HG03342 (cell line): Measurements from ENCODE around the gene STAM.

Source experiments
- ATAC-seq: cut with Tn5 transposase; IDR thresholded peaks from one replicate; pipeline ENCODE4 v1.9.1; 2021; ENCODE audit warnings: mild to moderate bottlenecking, moderate library complexity; ENCODE audit not compliant: unreplicated experiment

Gene STAM

DNA sequence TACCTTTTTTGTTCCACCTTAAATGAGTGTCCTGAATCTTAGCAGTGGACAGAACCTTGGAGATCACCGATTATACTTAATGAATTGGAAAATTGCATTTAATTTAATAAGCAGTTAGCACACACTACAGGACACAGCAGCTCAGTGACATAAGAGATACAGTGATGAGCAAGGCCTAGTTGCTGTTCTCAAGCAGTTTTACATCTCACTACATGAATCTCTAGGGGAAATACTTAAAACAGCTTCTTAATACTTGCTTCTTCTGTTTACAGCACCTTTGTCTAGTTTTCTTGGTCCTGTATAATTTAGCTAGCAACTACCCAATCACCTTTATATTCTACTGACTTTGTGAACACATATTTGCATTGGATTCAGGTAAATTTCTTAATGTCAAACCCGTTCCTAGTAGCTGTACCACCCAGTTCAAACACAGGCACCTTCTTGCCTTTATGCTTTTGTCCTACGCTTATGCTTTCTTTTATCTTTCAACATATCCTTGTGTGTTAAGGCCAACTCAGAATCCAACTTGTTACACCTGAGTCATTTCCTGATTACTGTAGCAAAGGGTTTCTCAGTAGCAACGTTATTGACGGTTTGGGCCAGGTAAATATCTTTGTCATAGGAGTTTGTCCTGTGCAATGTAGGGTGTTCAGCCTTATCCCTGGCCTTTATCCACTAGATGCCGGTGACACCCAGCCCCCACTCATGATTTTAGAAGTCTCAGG is 1.8 kb downstream of the STAM start:
- ATAC-seq = no peak

DNA sequence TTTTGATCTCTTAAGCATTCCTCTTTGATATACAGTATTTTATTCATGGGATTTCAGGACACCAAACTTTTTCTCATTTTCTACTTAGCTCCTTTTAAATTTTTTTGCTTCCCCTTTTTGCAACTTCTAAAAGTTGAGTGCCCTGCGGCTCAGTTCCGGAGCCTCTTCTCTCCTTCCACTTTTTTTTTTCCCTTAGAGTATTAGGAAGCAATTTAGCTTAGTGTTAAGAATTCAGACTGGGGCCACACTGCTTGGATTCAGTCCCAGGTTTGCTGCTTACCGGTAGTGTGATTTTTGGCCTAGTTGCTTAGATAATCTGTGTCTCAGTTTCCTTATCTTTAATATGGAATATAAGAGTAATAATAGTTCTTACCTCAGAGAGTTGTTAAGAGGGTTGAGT is 3.4 kb downstream of the STAM start:
- ATAC-seq = no peak

DNA sequence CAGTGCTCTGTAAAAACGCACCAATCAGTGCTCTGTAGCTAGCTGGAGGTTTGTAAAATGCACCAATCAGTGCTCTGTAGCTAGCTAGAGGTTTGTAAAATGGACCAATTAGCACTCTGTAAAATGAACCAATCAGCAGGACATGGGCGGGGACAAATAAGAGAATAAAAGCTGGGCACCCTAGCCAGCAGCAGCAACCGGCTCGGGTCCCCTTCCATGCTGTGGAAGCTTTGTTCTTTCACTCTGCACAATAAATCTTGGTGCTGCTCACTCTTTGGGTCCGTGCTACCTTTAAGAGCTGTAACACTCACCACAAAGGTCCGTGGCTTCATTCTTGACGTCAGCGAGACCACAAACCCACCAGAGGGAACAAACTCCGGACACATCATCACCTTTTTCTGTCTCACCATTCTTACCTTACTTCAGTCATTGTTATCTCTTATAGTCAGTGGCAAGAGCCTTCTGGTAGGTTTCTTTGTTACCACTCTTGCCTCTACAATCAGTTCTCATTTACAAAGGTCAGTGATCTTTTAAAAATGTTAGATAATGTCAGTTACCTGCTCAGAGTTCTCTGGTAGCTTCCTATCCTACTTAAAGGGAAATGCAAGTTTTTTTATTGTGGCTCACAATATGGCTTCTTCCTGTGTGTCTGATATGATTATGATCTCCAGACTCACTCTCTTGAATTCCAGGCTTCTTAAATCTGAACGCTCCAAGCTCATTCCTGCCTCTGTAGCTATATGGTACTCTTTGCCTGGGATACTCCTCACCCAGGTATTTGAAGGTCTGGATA is 4.5 kb downstream of the STAM start:
- ATAC-seq = no peak

DNA sequence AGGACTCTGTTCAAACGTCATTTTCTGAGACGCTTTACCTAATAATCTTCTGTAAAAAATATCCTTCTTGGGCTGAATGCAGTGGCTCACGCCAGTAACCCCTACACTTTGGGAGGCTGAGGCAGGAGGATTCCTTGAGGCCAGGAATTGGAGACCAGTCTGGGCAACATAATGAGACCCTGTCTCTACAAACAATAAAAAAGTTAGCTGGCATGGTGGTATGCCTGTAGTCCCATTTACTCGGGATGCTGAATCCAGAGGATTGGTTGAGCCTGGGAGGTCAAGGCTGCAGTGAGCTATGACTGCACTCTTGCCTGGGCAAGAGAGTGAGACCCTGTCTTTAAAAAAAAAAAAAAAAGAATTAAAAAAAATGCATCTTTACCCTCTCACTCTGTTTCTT is 5.1 kb downstream of the STAM start:
- ATAC-seq = no peak

DNA sequence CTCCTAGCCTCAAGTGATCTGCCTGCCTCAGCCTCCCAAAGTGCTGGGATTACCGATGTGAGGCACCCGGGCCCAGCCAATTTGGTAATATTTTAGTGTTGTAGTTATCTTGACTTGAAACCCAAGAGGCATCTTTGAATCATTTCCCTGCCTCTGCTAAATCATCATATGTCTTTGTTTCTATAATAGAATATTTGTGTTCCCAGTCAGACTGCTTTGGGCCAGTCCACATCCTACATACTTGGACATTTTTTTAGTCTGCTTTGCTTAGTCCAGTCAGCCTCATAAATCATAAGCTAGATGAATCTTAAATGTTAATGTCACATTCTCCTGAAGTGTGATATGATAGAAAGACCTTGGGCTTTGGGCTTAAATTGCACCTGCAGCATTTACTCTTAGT is 5.9 kb downstream of the STAM start:
- no peak for ATAC-seq

DNA sequence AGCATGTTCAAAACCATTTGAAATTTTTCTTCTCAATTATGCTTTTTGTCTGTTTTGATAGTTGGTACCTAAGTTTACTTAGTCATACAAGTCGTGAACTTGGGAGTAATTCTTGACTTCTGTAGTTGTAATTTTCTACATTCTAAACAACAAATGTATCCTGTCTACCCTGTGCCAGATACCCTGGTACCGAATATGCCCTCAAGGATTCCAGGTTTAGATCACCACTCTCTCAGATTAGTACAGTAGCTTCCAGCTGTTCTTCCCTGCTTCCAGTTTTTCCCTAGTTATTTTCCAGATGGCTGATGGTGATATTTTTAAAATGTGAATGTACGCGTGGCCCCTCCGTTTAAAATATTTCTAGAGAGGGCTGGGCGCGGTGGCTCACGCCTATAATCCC is 6.5 kb downstream of the STAM start:
- no peak for ATAC-seq

DNA sequence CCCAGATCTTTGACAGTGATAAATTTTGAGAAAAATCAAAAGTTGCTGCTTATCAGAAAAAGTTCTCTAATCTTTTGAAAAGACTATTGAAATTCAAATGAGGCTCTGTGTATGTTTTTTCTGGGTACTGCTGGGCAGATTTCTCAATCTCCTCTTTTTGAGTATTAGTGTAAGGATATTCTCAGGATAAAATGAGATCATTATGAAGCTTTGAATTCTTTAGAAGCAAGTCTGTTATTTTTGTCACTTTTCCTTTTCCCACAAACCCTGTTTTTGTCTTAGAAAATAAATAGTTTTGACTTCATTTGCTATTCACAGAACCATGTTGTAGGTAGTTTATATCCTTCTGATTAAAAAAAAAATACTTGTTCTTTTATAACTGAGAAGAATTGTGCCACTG is 7.9 kb downstream of the STAM start:
- no peak for ATAC-seq

DNA sequence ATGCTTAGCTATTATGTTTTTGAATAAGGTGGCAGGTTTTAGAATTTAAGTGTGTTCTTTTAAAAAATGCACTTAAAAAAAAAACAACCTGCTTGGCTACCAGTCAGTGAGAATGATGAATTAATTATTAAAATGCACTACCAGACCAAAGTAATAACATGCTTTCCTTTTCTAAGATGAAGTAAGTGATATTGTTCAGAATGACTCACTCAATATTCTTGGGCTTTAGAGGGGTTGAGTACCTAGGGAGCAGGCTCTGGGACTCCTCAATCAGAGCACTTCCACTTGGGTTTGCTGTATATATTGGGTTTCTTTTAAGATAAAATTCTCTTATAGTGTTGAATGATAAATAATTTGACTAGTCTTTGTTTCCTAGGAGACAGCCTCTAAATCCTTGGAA is 8.6 kb downstream of the STAM start:
- peak; percentile 38 for ATAC-seq

DNA sequence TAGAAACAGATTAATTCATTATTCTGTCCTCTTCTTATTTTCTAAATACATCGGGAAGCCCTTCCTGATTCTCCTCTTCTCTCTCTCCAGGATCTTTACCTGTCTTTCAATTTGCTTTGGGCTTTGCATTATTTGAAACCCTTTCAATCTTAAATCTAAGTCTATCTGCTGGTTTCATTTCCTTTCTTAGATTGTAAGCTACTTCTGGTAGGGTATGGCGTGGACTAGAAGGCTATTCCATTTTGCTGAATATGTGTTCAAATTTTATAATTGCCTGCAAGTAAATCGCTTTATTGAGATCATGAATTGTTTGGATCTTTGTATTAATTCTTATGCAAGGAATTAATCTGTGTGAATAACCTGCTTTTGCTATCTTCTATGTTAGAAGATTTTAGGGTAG is 11.1 kb downstream of the STAM start:
- ATAC-seq = no peak

DNA sequence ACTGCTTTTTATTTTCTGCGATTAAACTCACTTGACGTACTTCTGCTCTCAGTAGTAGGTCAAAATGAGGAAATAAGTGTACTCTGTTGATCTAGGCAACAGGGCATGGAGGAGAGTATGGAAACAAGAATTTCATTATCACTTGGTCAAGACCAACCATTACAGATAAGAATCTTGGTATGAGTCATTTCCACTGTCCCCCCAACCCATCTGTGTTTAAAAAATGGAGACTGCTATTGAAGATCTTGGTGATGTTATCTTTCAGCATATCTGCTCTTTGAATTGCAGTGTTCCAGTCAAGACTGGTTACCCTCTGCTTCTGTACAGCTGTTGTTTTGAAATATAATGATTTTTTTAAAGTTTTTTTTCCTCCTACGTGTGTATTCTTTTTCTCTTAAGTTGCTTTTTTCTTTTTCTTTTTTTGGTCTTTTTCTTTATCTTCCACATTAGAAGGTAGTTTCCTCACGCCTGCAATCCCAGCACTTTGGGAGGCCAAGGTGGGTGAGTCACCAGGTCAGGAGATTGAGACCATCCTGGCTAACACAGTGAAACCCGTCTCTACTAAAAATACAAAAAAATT is 11.7 kb downstream of the STAM start:
- ATAC-seq = peak; percentile 89

DNA sequence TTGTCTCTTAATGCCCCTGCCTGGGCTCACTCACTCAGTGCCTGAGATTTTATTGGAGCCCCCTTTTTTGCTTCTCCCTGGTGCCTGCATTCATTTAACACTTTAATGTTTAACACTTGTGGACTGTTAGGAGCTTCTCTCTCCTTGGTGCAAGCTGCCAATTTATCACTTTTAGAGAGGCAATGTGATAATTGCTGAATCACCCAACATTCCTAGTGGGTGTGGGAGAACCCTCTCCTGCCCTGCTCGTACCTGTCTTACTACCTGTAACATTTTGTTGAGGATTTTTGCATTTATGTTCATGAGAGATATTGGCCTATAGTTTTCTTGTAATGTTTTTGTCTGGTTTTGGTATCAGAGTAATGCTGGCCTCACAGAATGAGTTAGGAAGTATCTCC is 13.2 kb downstream of the STAM start:
- ATAC-seq = no peak

DNA sequence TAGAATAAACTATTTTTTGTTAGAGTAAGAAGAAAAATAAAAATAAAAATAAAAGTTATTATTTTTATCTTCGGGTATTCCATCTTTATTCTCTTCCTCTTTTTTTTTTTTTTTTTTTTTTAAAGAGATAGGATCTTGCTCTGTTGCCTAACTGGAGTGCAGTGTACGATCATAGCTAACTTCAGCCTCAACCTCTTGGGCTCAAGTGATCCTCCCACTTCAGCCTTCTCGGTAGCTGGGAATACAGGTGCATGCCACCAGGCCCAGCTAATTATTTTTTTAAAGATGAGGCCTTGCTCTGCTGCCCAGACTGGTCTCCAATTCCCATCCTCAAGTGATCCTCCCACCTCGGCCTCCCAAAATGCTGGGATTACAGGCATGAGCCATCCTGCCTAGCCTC is 15.4 kb downstream of the STAM start:
- no peak for ATAC-seq

DNA sequence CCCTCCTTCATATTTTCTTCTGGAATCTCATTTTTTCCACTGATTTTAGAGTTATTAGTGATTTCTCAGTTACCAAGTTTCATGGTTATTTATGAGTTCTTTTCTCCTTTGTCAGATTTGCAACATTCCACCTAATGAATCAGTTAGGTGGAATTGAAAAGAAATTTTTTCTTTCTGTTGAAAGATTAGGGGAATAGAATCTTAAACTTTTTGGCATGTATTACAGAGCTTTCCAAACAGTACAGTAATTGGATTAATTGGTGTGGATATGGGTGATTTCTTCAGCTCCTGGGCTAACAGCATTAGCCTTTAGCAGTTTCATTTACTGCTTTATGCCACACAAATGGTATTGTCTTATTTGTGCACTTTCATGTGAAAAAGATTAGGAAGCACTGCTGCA is 17.0 kb downstream of the STAM start:
- ATAC-seq = no peak

DNA sequence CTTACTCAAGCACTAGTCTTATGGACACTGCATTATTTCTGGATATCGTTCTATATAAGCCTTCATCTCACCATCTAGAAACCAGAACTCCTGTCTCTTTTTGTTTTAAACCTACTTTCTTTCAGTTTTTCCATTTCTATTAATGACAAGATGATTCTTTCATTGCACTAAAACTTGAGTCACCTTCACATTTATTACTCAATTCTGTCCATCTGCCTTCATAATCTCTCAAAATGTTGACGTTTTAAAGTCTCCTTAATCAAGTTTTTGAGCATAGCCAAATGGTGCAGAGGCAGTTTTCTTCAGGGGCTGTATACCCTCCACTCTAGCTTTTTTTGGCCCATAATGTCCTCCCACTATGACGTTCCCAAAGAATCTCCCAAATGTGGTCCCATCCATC is 17.6 kb downstream of the STAM start:
- no peak for ATAC-seq

DNA sequence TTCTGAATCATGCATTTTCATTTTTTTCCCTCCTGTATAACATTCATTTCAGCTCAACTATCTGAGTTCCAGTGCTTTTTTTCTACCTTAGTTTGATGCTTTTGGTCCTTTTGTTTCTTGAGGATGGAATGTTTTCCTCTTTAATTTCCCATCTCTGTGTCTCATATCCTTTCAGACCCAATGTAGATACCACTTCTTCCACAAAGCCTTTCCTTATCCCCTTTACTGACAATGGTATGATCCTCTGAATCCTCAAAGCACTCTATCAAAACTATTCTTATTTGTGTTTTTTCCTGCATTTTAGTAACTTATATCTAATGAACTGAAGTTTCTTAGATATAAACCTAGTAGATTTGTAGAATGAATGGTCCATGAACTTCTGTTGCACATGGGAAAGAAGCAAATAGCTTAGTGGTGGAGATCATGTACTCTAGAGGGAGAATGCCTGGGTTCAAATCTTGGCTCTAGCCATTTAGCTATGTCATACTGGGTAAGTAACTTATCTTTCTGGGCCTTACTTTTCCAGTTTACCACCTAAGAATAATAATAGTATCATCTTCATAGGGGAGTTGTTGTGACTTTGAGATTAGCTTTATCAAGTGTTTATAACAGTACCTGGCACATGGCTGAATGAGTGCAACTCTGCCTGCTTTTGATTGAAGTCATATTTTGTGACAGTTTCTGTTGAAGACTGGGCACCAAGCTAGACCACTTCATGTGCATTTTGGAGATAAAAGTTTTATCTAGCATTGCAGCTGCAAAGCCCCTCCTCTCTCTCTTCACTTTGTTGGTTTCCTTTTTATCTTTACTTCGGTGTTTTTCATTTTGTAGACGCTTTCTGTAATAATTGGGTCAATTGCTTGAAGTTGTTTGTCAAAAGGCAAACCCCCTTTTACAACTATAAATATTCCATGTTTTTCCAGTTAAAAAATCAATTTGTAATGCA is 18.5 kb downstream of the STAM start:
- ATAC-seq = no peak

DNA sequence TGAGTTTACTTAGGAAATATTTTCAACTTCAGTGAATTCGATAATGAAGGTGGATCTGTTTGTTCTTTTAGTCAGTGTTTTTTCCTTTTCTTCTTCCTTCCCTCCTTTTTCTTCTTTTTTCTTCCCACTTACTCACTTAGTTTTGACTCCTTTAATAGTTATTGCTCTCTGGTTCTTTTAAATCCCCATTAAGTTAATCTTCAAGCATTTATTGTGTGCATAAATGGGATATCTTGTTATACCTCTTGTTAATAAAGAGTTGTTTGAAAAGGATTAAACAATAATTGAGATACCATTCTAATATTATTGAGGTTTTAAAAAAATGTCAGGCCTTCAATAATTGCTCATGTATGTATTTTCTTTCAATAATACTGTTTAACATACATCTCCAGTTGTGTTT is 19.5 kb downstream of the STAM start:
- no peak for ATAC-seq

DNA sequence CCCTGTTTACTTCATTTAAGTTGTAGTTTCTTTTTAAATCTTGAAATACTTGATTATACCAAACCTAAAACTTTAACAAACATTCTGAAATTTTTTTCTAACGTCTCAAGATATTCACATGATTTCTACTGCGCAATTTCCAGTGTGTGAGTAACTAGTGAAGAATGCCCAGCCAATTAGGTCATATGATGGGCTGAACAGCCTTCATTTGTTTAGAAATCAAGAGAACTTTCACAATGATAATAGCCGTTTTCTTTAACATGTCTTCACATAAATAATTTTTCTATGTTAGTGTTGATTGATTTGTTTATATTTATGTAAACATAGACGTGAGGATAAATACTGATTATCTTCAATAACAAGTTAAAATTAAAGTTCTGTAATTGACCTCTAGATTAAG is 21.8 kb downstream of the STAM start:
- no peak for ATAC-seq

DNA sequence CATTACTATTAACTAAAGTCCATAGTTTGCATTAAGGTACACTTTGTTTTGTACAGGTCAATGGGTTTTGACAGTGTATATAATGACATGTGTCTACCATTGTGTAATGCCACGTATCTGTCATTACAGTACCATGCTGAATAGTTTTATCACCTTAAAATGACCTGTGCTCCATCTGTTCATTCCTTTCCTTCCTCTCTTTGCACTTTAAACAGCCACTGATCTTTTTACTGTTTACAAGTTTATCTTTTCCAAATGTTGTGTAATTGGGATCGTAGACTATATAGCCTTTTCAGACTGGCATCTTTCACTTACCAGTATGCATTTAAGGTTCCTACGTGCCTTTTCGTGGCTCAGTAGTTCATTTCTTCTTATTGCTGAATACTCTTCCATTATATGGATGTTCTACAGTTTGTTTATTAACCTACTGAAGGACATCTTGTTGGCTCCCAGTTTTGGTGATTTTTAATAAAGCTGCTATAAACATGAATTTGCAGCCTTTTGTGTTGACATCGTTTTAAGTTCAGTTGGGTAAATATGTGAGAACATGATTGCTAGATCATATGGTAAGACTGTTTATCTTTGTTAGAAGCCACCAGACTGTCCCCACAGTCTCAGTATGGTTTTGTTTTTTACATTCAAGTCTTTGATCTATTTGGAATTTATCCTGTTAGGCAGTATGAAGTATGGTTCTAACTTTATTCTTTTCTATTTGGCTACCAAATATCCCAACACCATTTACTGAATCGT is 24.7 kb downstream of the STAM start:
- peak; percentile 7 for ATAC-seq

DNA sequence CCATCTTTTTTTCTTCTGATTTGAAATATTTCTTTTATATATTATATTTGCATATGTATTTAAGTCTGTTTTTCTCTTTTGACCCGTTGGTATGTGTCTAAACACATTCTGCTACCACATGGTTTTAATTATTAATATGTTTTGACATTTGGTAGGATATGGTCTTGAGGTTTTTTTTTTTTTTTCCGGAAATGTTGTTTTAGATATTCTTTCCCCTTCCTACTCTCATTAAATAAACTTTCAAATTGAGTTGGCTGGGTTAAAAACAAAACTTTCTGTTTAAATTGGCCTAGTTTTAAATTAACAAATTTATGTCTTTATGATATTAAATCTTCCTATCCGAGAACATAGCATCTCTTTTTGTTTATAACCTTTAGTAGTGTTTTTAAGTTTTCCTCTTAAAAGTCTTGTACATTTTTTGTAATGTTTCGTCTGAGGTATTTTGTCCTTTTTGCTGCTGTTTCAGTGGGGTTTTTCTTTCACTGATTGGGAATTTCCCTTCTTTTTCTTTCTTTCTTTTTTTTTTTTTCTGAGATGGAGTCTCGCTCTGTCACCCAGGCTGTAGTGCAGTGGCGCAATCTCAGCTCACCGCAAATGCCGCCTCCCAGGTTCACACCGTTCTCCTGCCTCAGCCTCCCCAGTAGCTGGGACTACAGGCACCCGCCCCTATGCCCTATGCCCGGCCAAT is 25.4 kb downstream of the STAM start:
- peak; percentile 59 for ATAC-seq

DNA sequence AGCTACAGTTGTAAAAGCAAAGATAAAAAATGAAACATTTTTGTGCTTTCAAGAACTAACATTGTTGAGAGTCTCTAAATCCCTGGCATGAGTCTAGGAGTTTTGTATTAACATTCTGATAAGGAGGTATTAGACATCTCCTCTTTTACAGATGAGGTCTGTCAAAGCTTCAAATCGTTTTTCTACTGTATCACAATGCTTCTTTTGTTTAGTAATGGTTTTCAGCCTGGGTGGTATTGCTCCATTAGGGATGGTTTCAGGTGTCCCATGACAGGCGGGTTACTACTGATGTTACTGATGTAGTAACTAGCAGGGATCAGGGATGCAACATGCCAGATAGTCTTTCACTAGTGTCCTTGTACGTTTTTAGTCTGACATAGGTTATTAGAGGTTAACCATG is 27.4 kb downstream of the STAM start:
- no peak for ATAC-seq
